Stimulated activated CD4-positive, alpha-beta T cell treated with anti-CD3 and anti-CD28 coated beads, Interleukin-2, amount 100 ng/mL, for 48 hours (primary cell): Measurements from ENCODE around the gene PRF1.
"Not testable (repeated sequence)": the region's sequence is repeated elsewhere in the genome, so short reads cannot be mapped to it uniquely, and the experiment has no call there.

Source experiments
- DNase-seq, 2 donors: peaks; one replicate each; pipeline ENCODE4 v3.0.0-alpha.2; 2020

Gene PRF1

GRCh38 chr10:70616761-70617160, 14.2 kb upstream of the PRF1 start:
- no peak for DNase-seq

- DNase-seq: no peak
These were observed 13.4 kb upstream of the PRF1 start for GRCh38 chr10:70615784-70616522.

GRCh38 chr10:70615211-70615610, 12.7 kb upstream of the PRF1 start:
- DNase-seq: no peak

GRCh38 chr10:70614364-70614763, 11.8 kb upstream of the PRF1 start:
- not testable (repeated sequence) for DNase-seq

GRCh38 chr10:70613941-70614340, 11.4 kb upstream of the PRF1 start:
- DNase-seq: no peak

GRCh38 chr10:70607936-70608335, 5.4 kb upstream of the PRF1 start:
- DNase-seq: no peak

- DNase-seq: no peak
These were observed 2.6 kb upstream of the PRF1 start for GRCh38 chr10:70605161-70605560.

- no peak for DNase-seq
These were observed 1.6 kb upstream of the PRF1 start for GRCh38 chr10:70604106-70604505.

- DNase-seq: no peak
These were observed 884 bp upstream of the PRF1 start for GRCh38 chr10:70603449-70603801.

GRCh38 chr10:70601746-70602145, 795 bp downstream of the PRF1 start:
- no peak for DNase-seq

- no peak for DNase-seq
These were observed 1.8 kb downstream of the PRF1 start for GRCh38 chr10:70600512-70601395.

GRCh38 chr10:70599791-70600190, 2.8 kb downstream of the PRF1 start:
- DNase-seq: no peak

GRCh38 chr10:70599319-70599718, 3.2 kb downstream of the PRF1 start:
- no peak for DNase-seq

GRCh38 chr10:70598857-70599295, 3.7 kb downstream of the PRF1 start:
- no peak for DNase-seq

- no peak for DNase-seq
These were observed 4.4 kb downstream of the PRF1 start for GRCh38 chr10:70597856-70598815.

- DNase-seq: no peak
These were observed 5.4 kb downstream of the PRF1 start for GRCh38 chr10:70596860-70597809.

- no peak for DNase-seq
These were observed 6.3 kb downstream of the PRF1 start for GRCh38 chr10:70596110-70596798.

- DNase-seq: no peak
These were observed 7.0 kb downstream of the PRF1 start for GRCh38 chr10:70595566-70596016.

GRCh38 chr10:70594161-70594560, 8.4 kb downstream of the PRF1 start:
- no peak for DNase-seq

- no peak for DNase-seq
These were observed 9.0 kb downstream of the PRF1 start for GRCh38 chr10:70593513-70593890.
